ENCODE data around the gene KCNMA1.
"Not testable (repeated sequence)": the region's sequence is repeated elsewhere in the genome, so short reads cannot be mapped to it uniquely, and the experiment has no call there.

KCNMA1 gene

GRCh38 chr10:77357185-77357584 is 280.4 kb downstream of the KCNMA1 start:
- no peak for DNase-seq

DNA sequence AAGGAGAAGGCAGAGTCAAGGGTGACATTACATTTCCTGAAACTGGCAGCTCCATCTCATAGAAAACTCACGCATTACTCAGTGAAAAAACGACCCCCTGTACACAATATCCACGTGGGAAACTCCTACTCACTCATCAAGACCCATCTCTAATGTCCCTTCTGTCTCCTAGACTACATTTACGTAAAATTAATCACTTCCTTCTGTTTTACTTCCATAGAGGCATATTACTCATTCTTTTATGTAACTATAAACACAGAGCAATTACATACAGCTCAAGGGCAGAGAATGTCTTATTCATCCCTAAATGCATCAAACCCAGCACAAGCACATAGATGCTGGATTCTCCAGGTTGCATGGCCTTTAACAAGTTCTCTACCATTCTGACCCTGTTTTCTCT is 281.8 kb downstream of the KCNMA1 start:
- DNase-seq, result no peak

GRCh38 chr10:77351386-77351785 is 286.2 kb downstream of the KCNMA1 start:
- DNase-seq, result no peak

DNA sequence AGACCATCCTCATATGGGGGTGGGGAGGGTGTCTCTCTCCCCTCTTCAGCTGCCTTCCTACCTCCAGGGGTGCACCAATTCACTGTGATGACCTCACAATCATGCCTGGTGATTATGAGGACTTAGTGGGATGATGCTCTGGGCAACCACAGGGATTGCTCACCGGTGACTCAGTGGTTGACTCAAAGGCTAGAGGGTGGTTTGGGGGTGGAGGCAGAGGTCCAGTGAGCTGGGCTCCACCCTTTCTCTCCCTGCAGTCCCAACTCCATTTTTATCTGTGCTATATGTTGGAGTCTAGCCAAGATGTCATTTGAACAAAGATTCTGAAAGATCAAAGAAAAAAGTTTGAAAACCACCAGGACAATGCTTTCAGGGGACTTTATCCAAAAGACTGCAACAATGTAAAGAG is 286.9 kb downstream of the KCNMA1 start:
- peak; percentile 44 for DNase-seq

DNA sequence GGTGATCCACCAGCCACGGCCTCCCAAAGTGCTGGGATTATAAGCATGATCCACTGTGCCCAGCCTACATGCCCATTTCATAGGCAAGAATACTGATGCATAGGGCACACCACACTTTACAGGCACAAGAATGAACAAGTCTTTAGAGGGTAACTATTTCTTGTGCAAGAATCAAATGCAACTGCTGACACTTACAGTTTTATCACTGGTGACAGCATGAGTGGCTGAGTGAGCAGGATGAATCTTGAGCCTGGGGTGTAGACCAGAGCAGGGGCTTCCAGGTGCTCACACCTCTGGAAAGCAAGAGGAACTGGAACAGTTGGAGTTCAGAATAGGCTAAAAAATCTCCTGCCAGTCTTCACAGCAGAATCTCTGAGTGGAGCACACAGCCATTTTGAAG is 287.5 kb downstream of the KCNMA1 start:
- no peak for DNase-seq

- no peak for DNase-seq
Observed at GRCh38 chr10:77349226-77349625, 288.4 kb downstream of the KCNMA1 start.

DNA sequence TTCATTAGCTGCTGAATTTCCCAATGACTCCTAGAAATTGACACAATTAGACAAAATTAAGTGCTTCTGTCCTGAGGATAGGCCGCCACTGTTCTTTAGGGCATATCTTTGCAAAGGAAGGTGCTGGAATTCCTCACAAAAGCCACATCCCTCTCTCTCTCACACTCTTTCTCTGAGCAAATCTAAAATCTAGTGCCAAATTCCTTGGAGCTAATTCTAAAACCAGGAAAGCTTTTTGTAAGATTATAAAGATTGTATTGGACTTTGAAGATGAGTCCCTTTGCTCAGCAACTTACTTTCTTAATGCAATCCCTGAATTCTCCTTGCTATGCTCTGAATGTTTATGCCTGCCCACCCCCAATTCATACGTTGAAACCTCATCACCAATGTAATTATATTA is 288.9 kb downstream of the KCNMA1 start:
- no peak for DNase-seq

GRCh38 chr10:77348082-77348481 is 289.5 kb downstream of the KCNMA1 start:
- no peak for DNase-seq

- DNase-seq, result no peak
Observed at GRCh38 chr10:77347052-77347451, 290.6 kb downstream of the KCNMA1 start.

- DNase-seq, result no peak
Observed at GRCh38 chr10:77341055-77341454, 296.6 kb downstream of the KCNMA1 start.

- not testable (repeated sequence) for DNase-seq
Observed at GRCh38 chr10:77339872-77340271, 297.7 kb downstream of the KCNMA1 start.

DNA sequence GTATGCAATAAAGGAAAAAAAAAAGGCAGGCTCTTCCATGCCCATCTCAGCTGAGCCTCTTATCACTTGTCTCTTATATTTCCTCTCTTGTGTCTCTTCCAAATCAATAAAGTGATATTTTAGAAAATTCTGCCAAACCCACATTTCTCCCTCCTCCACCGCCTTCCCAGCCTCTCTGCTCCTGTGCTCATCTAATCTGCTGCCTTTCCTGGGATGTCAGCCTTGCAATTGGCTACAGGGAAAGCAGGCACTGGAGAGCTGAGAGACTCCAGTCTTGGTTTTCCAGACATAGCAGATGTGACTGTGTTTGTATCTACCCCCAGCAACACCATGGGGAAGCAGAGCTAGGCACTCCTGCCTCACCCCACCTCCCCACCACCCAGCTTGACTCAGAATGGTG is 298.4 kb downstream of the KCNMA1 start:
- DNase-seq, result no peak

GRCh38 chr10:77338143-77338542 is 299.5 kb downstream of the KCNMA1 start:
- DNase-seq, result no peak

DNA sequence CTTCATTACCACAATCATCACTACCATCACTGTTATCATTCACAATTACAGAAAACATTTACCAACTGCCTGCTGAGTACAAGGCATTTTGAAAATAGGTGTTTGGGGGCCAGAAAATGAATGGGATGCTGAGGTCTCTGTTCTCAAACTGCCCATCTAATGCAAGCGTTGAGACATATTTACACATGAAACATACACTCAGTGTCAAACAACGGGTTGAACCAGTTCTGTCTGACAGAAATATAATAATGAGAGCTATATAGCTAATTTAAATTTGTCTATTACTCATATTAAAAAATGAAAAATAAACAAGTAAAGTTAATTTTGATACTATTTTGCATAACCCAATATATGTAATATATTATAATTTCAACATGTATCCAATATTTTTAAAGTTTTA is 303.1 kb downstream of the KCNMA1 start:
- no peak for DNase-seq

- no peak for DNase-seq
Observed at GRCh38 chr10:77333610-77334340, 303.8 kb downstream of the KCNMA1 start.

- no peak for DNase-seq
Observed at GRCh38 chr10:77332256-77332655, 305.4 kb downstream of the KCNMA1 start.

- DNase-seq, result peak; percentile 69
Observed at GRCh38 chr10:77328272-77328816, 309.3 kb downstream of the KCNMA1 start.

DNA sequence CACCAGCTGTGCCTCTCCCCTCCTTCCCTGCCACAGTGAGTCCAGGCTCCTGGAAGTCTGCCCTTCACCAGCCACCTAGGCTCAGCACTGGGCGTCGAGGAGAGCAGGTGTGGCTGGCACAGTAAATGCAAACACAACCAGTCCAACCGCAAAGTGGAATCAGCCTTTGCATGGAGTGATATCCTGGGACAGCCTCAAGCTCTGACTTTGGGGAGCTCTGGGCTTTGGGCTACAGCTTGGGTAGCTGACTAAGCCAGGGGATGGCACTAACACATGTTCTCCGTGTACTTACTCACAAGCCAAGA is 312.4 kb downstream of the KCNMA1 start:
- no peak for DNase-seq

DNA sequence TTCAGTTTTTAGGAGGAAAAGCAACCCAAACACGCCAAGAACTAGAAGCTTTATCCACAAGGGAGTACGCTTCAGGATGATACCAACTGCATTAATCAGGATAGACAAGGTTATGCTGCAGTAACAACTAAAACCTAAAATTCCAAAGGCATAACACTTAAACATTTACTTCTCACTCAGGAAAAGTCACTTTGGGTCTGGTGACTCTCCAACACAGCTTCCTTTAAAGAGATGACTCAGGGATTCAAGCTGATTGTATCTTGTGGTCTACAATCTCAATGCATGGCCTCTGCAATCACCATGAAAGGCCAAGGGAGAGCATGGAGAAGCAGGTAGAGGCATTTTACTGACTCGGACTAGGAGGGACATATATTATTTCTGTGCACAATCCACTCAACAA is 315.8 kb downstream of the KCNMA1 start:
- DNase-seq, result peak; percentile 32

DNA sequence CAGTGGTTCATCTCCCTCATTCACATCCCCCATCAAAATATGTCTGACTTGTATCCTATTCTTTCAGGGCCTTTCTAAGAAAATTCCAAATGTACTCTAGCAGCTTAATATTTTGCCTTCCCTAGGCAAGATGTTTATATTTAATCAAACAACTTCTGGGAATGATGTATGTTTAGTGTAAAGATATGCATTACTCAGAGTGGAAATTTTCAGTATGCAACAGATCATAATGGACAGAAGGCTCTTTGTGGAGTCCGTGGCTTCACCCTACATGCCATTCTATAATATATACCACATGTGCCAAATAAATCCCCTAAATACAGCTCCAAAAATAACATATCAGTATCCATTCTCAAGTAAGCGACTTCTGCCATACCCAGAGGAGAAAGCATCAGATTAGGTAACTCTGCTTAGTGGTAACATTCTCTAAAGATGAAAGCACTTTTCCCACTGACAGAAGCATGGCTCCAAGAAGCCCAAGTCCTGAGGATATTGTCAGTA is 316.6 kb downstream of the KCNMA1 start:
- no peak for DNase-seq

GRCh38 chr10:77319557-77319956 is 318.1 kb downstream of the KCNMA1 start:
- no peak for DNase-seq

- DNase-seq, result no peak
Observed at GRCh38 chr10:77318739-77319138, 318.9 kb downstream of the KCNMA1 start.

DNA sequence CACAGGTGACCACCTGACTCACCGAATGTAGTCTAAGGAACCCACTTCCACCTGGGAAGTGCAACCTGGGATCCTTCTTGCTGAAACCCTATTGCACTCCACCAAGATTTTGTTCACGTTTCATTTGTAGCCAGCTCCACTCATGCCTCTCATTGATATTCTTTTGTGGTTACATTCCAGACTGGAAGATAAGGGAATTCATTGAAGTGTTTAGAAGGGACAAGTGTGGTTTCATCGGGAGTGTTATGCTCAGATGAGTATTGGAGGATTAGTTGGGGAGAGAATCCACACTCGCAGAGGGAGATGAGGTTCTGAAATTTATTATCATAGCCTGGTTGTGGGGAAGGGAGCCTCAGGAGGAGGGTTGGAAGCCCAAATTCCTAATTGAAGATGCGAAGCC is 320.4 kb downstream of the KCNMA1 start:
- DNase-seq, result no peak

GRCh38 chr10:77315496-77316129 is 322.0 kb downstream of the KCNMA1 start:
- no peak for DNase-seq
